Jurkat, Clone E6-1 (cell line): ENCODE data around the gene MORF4L2.
A peak's percentile ranks its signal among the peaks of the same experiment; 100 is the strongest.
"Not testable (repeated sequence)": the region's sequence is repeated elsewhere in the genome, so short reads cannot be mapped to it uniquely, and the experiment has no call there.

ENCODE experiments used
- DNase-seq: peaks from one replicate; pipeline ENCODE4 v3.0.0-alpha.2; 2011; ENCODE audit warnings: low read depth, low spot score
- H3K4me3 ChIP-seq: 2 replicates; pipeline ENCODE4 v1.5.1; 2011; ENCODE audit warnings: mild to moderate bottlenecking, low read length, control low read depth, moderate library complexity

The MORF4L2 gene

DNA sequence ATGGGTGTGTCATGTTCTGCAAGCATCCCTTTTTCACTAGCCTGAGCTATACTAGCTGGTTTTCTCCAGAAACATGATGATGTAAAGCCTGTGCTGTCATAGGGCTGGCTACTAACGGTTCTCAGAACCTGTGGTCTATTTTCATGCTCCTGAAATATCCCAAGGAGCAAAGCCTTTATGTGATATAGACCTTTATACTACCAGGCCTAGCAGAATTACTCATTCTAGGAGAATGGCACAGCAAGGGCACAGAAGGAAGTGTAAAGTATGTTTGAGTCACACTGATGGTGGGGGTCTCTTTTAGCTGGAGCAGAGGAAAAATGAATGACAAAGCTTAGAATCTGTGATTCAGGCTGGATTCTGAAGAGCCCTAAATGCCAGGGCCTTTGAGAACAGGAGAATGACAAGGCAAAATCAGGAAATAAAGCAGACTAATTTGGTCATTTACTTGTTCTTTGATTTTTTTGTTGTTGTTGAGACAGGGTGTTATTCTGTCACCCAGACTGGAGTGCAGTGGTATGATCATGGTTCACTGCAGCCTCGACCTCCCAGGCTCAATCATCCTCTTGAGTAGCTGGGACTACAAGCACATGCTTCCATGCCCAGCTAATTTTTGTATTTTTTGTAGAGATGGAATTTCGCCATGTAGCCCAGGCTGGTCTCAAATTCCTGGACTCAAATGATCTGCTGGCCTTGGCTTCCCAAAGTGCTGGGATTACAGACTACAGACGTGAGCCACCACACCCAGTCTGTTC is 45.9 kb downstream of the MORF4L2 start:
- no peak for DNase-seq
- H3K4me3 ChIP-seq, result no peak overlapping the region

DNA sequence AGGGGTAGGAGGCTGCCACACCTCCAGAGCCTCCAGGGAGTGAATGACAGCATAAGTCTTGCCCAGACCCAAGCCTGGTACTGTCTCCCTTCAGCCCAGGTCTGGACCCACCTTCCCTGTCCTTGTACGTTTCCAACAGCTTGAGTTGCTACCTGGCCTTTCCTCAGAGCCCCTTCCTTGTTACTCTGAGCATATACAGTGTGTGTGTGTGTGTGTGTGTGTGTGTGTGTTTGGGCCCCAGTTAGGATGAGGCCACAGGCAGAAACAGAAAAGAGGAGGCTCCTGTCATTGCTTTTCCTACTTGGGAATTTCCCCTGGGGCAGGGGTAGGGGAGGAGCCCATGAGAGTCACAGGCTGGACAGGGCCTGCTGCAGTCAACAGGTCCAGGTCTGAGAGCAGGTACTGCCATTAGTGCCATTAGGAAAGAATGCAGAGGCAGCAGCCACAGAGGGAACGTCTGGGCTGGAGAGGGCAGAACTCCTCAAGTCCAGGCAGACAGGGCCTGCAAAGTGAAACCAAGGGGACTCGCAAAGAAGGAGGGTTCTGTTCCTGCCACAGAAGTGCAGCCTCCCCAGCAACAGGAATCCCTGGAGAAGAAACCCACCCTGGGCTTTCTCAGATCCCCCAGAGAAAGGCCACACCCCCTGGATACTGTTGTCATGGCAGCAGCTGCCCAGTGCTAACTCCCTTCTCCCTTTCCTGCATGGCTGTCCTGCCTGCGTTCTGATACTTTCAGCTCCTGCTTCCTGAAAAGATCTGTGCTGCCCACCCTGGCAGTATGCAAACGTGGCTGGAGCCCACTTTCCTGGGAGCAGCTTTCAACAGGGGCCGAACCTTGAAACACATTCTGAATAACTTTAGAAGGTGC is 47.8 kb downstream of the MORF4L2 start:
- DNase-seq, H3K4me3 ChIP-seq: not testable (repeated sequence)

DNA sequence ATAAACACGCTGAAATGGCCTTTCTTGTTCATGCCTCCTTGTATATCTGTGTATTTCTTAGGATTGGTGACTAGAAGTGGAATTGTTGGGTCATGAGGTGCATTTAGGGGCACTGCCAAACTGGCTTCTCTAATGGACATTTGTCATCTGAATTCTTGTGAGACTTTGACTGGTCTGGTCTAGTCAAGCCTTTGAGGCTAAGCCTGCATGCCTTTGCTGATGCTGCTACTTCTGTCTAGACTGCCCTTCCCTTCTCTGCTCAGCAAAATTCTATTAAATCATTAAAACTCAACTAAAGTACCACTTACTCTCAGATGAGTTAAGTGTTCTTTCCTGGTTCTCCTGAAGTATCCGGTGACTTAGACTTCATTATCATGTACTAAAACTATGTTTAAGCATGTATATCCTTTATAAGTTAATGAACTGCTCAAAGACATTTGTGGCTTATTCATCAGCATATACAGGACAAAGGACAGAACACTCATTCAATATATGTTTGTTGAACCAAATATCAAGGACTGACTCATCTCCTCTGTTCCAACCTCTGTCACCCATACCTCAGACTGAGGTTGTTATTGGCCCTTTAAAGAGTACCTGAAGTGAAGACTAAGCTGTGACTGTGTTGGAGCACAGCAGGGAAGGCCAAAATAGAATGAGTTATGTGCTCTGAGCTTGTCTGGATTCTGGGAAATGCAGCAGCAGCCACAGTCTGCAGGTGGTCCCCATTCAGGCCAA is 48.7 kb downstream of the MORF4L2 start:
- no peak for DNase-seq
- H3K4me3 ChIP-seq, result no peak overlapping the region

DNA sequence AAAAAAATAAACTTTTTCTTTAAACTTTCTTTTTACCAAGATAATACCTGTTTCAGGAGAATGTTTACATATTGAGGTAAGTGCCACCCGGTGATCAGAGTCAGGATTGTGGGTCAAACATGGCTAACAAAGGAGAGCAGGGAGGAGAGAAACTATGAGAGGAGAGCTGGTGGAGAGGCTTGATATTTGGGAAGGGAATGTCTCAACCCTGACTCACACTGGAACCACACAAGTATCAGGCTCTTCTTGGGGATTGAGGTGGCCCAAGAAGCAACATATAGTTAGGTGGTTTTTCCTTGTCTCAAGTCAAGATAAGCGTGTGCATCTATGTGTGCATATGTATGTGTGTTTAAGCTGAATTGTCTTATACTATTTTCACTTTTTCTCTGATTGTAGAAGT is 51.1 kb downstream of the MORF4L2 start:
- DNase-seq, result no peak
- H3K4me3 ChIP-seq, result no peak overlapping the region

DNA sequence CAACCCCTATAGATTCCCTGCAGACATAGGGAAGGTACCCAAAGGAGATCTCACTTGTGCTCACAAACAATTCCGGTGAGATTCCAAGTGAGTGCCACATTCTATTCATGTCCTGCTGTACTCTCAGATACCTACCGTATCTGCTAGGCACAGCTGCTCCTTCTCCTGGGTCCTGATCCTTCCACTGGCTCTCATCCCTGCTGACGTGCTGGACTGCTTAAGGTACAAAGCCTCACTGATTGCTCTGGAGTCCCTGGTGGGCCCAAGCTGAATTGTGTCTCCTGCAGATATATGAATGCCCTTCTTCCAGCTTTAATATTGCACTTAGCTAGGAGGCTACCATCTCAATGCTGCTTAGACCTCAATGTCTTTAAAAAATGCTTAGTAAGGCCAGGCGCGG is 55.4 kb downstream of the MORF4L2 start:
- no peak overlapping the region for H3K4me3 ChIP-seq
- DNase-seq, result no peak

DNA sequence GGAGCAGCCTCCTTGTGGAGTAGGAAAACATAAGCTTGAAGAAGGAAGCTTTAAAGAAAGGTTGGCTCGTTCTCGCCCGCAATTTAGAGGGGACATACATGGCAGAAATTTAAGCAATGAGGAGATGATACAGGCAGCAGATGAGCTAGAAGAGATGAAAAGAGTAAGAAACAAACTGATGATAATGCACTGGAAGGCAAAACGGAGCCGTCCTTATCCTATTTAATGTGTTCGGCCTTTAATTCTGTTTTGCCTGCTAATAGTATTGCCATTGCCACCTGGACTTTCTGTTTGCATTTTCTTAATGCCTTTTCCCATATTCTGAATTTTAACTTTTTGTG is 56.4 kb downstream of the MORF4L2 start:
- no peak for DNase-seq

DNA sequence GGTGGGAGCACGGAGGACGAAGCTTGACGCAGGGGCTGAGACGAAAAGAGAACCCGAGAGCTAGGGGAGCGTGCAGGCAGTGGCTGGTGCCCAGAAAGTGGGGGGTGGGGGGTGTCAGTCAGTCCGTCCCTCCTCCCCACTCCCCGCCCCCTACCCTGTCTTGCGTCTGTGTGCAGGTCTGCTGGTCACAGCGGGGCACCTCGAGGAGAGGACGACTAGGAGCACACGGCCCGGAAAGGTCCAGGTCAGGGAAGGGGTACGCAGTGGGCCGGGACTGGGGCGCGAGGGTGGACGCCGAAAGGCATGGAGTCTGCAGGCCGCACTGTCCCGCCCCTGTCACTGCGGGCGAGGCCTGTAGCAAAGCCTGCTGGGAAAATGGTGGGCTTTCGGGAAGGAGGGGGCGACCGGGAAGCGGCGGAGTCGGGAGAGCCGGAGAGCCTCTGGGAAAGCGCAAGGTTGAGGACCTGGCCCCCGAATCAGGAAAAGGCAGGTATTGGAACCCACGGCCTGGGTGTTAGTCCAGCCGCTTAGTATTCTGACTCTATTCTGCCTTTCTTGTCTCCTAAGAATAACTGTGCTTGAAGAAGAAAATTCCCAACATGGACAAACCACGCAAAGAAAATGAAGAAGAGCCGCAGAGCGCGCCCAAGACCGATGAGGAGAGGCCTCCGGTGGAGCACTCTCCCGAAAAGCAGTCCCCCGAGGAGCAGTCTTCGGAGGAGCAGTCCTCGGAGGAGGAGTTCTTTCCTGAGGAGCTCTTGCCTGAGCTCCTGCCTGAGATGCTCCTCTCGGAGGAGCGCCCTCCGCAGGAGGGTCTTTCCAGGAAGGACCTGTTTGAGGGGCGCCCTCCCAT is 57.0 kb downstream of the MORF4L2 start:
- H3K4me3 ChIP-seq, result peak overlapping the region; percentile 65
- DNase-seq, result no peak

More for the DNA sequence above, 56.4 kb downstream of the MORF4L2 start:
- no peak overlapping the region for H3K4me3 ChIP-seq

DNA sequence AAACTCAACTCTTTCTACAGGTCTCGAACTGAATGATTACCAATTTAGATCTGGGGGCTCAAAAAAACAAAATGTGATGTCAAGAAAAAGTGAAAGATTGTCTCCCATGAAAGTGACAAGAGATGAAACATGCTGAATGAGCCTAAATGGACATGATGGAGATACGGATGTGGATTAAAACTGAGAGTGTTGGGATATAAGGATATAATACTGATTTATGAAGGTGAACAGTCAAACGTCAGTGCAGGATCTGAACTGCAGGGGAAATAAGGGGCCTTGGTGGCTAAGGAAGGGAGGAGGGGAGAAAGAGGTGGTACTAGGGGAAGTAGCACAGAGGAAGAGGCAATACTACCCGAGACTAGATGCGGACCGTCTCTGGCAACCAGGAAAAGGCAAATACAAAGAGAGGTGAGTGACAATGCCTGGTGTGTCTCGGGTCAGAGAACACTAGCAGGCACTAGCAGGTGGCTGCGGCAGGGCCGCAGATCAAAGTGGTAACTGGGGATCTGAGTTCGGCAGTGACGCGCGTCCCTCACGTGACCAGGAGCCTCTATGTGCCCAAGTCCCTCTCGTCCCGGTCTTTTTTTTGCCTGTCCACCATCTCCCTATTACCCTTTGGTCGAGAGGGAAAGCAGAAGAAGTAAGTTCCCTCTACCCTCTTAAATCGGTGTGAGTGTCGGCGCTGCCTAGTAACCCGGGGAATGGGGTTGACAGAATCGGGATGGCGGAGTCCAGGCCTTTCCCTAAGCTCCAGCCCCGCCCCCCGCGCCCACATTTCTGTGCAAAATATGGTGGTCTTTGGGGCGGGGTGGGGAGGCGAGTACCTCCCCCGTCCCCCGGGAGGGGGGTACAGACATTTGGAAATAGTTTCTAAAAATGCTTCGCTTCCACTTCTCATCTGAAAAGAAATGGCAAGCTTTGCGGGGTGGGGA is 57.8 kb downstream of the MORF4L2 start, which contains the start of gene TCEAL1:
Gene TCEAL1 (plus strand): TSS at position 590 of the 932 bp plus-strand sequence. CDS start 942 bp downstream, outside the sequence.
- peak within 1 kb of the TSS; percentile 65 for H3K4me3 ChIP-seq
- DNase-seq, result peak; percentile 28

DNA sequence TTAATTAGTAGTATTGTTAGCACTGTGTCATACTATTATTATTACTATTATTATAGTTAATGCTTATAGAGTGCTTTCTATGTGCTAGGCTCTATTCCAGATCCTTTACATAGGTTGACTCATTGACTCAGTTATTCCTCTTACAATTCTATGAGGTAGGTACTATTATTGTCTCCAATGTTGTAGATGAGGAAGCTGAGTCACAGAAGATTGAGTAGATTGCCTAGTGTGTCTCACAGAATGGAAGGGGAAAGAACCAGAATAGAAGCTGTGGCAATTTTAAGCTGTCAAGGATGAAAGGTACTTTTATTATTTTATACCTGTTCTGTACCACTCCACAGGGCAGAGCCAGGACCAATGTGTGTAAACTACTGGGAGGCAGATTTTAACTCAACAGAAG is 59.6 kb downstream of the MORF4L2 start:
- no peak for DNase-seq
- H3K4me3 ChIP-seq, result no peak overlapping the region
